AG04449 (cell line): Measurements from ENCODE around the gene HTR2C.

ENCODE experiments used
- CTCF ChIA-PET: fragments of 350-600 bp; formaldehyde crosslinking; extraction: SDS; loops from one replicate; lab custom pipeline; 2021; ENCODE audit warnings: antibody characterized with exemption; lab: Yijun Ruan, JAX
- POLR2A ChIA-PET: fragments of 400-600, 350-600 bp; formaldehyde crosslinking; extraction: SDS; loops from one replicate; lab custom pipeline; 2020; ENCODE audit warnings: antibody characterized with exemption, inconsistent platforms; lab: Yijun Ruan, JAX
- DNase-seq: peaks from one replicate; pipeline ENCODE4 v3.0.0-alpha.2; 2010; ENCODE audit warnings: low read depth, low spot score
- H3K4me3 ChIP-seq: 2 replicates; pipeline ENCODE4 v1.5.1; 2011; ENCODE audit warnings: low read depth, mild to moderate bottlenecking, control low read depth, low read length
- TF ChIP-seq, protein P1 (sequence below): IDR thresholded peaks from one replicate; pipeline ENCODE4 v1.5.1; 2011; ENCODE audit warnings: mild to moderate bottlenecking, moderate library complexity, low read length, control low read depth, inconsistent platforms; ENCODE audit not compliant: insufficient read depth; ENCODE audit errors: missing control alignments

Gene HTR2C

DNA sequence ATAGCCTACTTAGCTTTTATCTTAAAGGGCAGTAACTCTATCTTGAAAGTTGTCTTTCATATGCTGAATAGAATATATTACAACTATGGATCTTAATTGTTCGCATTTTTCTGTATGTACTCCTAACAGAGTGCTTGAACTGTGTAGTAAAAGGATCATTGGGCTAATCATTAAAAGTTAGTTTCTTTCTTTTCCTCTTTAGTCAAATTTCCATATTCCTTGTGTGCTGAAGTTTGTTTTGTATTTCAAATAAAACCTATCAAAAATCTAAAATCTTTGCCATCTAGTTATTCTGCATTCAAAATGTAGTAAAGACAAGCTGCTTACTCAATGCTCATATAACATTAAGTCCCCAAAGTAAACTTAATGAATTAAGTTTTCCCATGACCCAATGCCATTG is 182.7 kb downstream of the HTR2C start:
- ChIA-PET POLR2A (no interaction called here), CTCF (no interaction called here)
- no peak for DNase-seq
- TF ChIP-seq, protein P1, sequence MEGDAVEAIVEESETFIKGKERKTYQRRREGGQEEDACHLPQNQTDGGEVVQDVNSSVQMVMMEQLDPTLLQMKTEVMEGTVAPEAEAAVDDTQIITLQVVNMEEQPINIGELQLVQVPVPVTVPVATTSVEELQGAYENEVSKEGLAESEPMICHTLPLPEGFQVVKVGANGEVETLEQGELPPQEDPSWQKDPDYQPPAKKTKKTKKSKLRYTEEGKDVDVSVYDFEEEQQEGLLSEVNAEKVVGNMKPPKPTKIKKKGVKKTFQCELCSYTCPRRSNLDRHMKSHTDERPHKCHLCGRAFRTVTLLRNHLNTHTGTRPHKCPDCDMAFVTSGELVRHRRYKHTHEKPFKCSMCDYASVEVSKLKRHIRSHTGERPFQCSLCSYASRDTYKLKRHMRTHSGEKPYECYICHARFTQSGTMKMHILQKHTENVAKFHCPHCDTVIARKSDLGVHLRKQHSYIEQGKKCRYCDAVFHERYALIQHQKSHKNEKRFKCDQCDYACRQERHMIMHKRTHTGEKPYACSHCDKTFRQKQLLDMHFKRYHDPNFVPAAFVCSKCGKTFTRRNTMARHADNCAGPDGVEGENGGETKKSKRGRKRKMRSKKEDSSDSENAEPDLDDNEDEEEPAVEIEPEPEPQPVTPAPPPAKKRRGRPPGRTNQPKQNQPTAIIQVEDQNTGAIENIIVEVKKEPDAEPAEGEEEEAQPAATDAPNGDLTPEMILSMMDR, result no peak
- no peak overlapping the region for H3K4me3 ChIP-seq

DNA sequence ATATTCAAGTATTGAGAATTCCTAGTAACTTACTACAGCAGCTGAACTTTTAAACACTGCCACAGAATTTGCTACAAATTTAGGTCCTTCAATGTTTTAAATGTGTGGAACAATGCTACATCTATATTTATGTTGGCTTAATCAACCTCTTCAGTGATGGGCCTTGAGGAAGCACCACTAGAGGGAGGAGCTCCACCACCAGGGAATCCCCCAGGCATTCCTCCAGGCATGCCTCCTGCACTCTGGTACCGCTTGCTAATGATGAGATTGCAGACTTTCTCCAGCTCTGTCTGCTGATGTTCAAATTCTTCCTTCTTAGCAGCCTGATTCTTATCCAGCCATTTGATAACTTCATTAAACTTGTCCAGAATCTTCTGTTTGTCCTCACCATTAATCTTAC is 190.8 kb downstream of the HTR2C start:
- DNase-seq, result no peak
- H3K4me3 ChIP-seq, result no peak overlapping the region
- ChIA-PET CTCF (no interaction called here), POLR2A (no interaction called here)
- TF ChIP-seq, protein P1, result no peak

DNA sequence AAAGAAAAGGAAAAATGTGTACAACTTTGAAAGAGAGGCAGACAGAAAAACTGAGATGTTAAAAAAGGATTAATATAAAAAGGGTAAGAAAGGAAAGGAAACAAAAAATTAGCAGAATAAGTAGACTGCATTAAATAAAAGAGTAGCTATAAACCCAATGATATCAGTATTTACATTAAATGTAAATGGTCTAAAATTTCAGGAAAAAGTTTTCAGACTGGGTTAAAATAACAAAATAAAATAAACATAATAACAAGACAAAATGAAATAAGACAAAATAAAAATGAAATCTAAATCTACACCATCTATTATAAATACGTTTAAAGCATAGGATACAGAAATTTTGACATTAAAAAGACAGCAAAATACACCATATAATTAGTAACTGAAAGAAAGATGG is 199.0 kb downstream of the HTR2C start:
- POLR2A ChIA-PET, result no interaction called here
- TF ChIP-seq, protein P1, result no peak
- CTCF ChIA-PET, result no interaction called here
- H3K4me3 ChIP-seq, result no peak overlapping the region
- DNase-seq, result no peak

DNA sequence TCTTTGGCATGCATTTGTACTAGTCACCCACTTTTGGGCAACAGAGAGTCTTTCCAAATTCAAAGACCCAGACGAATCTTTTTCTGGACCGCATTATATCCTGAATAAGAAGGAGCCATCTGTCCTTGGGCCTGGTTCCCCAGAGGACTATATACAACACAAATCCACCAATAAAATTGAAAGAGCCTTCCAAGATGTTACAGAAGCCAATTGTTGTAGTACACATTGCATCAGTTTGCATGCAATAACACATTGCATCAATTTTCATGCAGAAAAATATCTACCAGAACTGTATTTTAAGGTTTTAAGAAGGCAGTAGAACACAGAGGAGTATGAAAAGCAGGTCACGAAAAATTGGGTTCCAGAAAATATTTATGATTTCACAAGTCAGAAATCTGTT is 203.2 kb downstream of the HTR2C start:
- CTCF ChIA-PET, result no interaction called here
- DNase-seq, result no peak
- TF ChIP-seq, protein P1, result no peak
- POLR2A ChIA-PET, result no interaction called here
- H3K4me3 ChIP-seq, result no peak overlapping the region

DNA sequence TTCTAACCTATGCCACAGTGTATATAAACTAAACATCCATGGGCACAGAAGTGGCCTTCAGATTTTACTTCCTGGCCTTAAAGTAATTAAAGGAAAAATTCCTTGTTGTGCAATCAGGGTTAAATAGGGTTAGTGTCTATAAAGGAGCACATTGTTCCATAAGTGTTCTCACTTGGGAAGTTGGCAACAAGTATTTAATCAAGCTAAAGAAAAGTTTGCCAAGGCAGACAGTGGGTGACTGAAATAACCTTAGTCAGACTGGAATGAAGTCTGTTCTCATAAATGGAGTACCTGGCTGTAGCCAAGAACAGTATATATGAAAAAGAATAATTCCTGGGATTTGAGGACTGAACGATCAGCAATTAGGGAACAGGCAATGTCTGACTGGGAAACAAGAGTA is 213.6 kb downstream of the HTR2C start:
- H3K4me3 ChIP-seq, result no peak overlapping the region
- CTCF ChIA-PET, result no interaction called here
- TF ChIP-seq, protein P1, result no peak
- no peak for DNase-seq
- POLR2A ChIA-PET, result no interaction called here

DNA sequence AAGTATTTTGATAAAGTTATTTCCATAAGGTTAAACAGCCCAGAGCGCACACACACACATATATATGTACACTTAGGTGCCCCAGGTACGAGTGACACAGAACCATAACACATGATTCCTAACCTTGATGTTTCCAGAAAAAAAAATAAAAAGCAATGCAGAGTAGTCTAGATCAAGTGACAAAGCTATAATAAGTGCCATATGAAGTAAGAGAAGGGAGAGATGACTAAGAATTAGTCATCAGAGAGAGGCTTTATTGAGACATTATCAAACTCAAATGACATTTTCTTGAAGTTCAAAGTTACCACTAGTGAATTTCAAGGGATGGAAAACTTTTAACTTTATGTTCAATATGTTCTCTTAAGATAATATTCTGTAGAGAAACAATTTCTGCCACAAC is 215.0 kb downstream of the HTR2C start:
- no peak overlapping the region for H3K4me3 ChIP-seq
- POLR2A ChIA-PET, result no interaction called here
- DNase-seq, result no peak
- TF ChIP-seq, protein P1, result no peak
- CTCF ChIA-PET, result no interaction called here
